Endometrium (tissue), 2 donors: ENCODE data around the gene TRMO.
"Not testable (repeated sequence)": the region's sequence is repeated elsewhere in the genome, so short reads cannot be mapped to it uniquely, and the experiment has no call there.

ENCODE experiments used
- FAIRE-seq: peaks from 2 replicates; lab custom pipeline; 2012; peaks lifted over from hg19 to GRCh38; lab: Jason Lieb, UNC
- donor health status: control.
- donor health status: control.

TRMO gene, protein sequence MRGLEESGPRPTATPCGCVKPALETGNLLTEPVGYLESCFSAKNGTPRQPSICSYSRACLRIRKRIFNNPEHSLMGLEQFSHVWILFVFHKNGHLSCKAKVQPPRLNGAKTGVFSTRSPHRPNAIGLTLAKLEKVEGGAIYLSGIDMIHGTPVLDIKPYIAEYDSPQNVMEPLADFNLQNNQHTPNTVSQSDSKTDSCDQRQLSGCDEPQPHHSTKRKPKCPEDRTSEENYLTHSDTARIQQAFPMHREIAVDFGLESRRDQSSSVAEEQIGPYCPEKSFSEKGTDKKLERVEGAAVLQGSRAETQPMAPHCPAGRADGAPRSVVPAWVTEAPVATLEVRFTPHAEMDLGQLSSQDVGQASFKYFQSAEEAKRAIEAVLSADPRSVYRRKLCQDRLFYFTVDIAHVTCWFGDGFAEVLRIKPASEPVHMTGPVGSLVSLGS

DNA sequence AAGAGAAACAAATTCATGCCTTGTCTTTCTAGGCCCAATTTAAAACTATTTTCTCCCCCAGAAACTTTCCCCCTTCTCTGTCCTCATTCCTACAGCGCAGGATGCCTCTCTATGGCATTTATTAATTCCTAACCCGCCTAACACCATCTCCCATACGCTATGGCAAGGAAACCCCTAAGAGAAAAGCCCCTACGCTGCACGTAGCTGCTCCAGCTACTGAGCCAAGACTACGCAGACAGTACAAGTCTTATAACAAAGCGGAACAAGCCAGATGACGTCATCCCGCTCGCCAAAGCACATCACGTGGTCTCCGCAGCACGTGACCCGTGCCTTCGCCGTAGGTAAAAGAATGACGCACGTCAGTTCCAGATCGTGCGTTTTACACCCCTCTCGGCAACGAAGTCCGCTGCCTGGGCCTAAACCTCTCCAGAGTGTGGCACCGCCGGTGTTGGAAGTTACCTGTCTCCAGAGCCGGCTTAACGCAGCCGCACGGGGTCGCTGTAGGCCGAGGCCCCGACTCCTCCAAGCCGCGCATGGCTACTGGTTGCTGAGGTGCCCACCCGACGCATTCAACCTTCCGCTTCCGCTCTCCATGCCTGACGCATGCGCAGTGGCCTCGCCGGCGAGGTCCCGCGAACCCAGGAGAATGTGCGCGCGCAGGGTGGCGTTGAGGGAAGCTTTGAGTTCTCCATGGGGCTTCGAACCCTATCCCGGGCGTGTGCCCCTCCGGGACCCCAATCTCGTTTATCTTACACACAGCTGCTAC is at the start of gene TRMO:
Gene TRMO, minus strand, starts transcription at position 542 of the 766 bp plus-strand sequence. Its CDS starts 7 bp downstream, at position 535.
- no peak for FAIRE-seq

DNA sequence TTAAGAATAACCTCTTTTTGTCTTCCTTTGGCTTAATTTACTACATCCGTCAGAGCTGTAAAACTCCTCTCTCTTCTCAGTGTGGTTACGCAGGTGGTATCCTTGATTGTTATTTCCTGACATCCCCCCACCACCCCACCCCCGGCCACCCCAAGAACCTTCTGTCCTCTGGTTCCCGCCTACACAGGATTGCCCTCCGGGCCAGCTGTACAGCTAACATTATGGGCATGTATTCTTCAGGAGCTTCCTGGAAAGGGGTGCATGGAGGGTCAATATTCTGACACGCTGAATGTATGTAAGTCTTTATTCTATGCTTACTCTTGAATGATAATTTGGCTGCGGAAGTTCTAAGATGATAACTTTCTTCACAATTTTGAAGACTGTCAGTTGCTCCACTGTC is 47.9 kb upstream of the TRMO start:
- FAIRE-seq = no peak

DNA sequence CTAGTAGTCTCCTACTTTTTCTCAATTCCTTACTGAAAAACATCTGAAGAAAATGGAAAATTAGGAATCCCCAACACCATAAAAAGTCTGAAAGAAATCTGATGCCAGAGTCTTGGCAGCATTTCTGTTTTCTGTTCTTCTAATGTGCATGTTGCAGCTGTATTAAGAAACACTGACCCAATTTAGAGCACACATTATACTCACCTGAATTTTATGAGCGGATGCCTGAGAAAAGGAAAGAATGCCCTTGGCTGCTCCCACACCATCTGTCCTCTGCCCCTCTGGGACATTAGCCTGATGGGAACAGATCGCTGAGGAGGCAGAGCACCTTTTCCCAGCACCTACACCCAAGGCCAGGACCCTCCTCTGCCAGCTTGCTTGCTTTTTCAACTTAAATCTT is 46.7 kb upstream of the TRMO start:
- FAIRE-seq = no peak

DNA sequence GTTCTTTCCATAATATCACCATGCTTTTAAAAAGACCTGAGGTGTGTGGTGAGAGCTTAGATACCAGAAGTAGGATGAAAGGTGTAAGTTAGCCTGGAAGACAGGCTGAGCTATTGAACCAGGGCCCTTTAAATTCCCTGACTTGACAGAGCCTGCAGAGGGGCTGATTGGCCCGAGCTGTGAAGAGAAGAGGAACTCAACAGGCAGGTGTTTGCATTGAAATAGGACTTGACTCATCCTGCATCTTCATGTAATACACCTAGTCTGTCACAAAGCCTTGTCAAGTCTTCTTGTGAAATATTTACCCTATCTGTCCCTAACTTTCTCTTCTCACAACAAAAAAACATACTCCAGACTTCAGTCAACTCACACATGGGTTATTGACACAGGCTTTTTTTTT is 44.2 kb upstream of the TRMO start:
- no peak for FAIRE-seq

DNA sequence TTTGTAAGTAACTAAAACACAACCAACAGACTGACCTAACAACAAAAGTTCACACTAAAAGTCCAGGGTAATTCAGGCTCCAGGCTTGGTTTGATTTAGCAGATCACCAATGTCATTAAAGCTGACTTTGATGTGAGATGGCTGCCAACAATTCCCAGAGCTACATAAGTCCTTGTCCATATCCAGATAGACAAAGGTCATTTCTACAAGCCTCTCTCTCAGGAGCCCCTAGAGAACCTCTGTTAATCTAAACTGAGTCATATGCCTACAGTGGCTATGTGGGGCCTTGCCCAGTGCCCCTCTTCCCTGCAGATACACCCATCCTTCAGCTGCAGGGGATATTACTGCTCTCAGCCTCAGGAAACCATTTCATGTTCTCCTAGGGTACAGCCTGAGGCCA is 42.6 kb upstream of the TRMO start:
- FAIRE-seq = no peak

GRCh38 chr9:97963232-97963631 is 40.9 kb upstream of the TRMO start:
- no peak for FAIRE-seq

- no peak for FAIRE-seq
These were observed 40.3 kb upstream of the TRMO start for GRCh38 chr9:97962575-97962974.

DNA sequence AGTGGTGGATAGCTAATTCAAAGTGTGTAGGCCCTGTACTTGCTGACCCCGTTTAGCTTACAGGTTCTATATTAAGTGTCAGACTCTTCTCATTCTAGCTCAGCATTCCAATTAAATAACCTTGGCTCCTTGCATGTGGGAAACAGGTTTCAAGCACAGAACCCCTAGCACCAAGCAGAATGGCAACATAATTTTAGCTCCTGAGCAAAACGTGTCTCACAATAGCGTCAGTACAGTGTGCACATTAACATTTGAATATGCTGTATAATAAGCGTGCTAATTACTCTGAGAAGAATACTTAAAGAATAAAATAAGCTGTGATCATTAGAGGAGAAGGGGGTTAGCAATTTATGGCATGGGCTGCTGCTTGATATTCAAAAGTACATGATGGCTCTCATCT is 39.8 kb upstream of the TRMO start:
- no peak for FAIRE-seq

- FAIRE-seq = no peak
These were observed 39.1 kb upstream of the TRMO start for GRCh38 chr9:97961361-97961760.

- FAIRE-seq = not testable (repeated sequence)
These were observed 38.5 kb upstream of the TRMO start for GRCh38 chr9:97960678-97961328.

DNA sequence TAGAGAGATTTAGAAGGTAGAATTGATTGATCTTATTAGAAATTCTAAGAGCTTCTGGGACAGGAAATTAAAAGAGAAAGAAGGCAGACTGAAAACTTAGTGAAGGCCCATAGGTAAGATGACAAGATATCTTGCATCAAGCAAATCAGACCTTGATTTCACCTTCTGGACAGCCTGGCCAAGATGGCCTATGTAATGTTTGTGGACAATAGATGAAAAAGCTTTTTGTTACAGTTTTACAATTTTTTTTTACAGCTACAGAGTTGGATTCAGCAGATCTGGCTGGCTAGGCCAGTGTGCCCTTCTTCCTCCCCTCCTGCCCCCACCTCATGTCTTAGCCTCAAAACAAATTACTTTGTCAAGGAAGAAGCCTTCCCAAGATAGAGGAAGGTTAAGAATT is 37.3 kb upstream of the TRMO start:
- no peak for FAIRE-seq

DNA sequence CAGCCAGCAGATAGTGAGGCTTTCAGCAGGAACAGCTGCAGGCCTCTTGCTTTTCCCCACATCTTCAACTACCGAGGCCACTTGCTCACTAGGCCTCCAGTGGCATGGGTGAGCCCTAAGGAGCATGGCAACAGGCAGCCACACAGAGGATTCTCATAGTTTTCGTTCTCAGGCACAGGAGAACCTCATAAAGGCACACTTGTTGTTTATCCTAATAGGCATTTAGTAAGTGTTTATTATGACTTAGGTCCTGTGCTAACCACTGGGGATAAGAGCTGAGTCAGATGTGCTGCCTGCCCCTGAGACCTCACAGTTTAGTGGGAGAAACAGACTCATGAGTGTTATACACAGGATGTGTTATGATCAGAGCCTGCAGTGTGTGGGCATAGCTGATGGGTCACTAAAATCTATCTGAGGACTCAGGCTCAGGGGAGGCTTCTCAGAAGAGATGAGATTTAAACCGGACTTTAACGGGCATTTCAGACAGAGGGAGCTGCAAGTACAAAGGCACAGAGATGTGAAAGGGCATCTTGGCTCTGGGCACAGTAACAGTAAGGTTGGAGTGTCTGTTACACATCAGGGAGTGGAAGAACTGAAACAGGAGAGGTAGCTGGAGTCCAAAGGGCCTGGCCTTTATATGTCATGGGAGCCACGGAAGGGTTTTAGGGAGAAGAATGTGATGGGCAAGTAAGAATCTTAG is 36.7 kb upstream of the TRMO start:
- FAIRE-seq = no peak

- no peak for FAIRE-seq
These were observed 34.0 kb upstream of the TRMO start for GRCh38 chr9:97956331-97956730.

- FAIRE-seq = no peak
These were observed 32.3 kb upstream of the TRMO start for GRCh38 chr9:97954550-97954989.

DNA sequence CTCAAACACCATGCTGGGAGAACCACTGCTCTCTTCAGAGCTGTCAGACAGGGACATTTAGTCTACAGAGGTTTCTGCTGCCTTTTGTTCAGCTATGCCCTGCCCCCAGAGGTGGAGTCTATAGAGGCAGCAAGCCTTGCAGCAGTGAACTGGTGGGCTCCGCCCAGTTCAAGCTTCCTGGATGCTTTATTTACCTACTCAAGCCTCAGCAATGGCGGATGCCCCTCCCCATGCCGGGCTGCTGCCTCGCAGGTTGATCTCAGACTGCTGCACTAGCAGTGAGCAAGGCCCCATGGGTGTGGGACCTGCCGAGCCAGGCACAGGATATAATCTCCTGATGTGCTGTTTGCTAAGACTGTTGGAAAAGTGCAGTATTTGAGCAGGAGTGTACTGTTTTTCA is 28.6 kb upstream of the TRMO start:
- FAIRE-seq = not testable (repeated sequence)

DNA sequence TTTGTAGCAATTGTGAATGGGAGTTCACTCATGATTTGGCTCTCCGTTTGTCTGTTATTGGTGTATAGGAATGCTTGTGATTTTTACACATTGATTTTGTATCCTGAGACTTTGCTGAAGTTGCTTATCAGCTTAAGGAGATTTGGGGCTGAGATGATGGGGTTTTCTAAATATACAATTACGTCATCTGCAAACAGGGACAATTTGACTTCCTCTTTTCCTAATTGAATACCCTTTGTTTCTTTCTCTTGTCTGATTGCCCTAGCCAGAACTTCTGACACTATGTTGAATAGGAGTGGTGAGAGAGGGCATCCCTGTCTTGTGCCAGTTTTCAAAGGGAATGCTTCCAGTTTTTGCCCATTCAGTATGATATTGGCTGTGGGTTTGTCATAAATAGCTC is 24.8 kb upstream of the TRMO start:
- not testable (repeated sequence) for FAIRE-seq

GRCh38 chr9:97945470-97945869 is 23.2 kb upstream of the TRMO start:
- FAIRE-seq = not testable (repeated sequence)

- no peak for FAIRE-seq
These were observed 22.3 kb upstream of the TRMO start for GRCh38 chr9:97944612-97945011.

- no peak for FAIRE-seq
These were observed 21.1 kb upstream of the TRMO start for GRCh38 chr9:97943308-97943855.

- no peak for FAIRE-seq
These were observed 19.0 kb upstream of the TRMO start for GRCh38 chr9:97941323-97941722.

GRCh38 chr9:97940741-97941140 is 18.4 kb upstream of the TRMO start:
- no peak for FAIRE-seq

DNA sequence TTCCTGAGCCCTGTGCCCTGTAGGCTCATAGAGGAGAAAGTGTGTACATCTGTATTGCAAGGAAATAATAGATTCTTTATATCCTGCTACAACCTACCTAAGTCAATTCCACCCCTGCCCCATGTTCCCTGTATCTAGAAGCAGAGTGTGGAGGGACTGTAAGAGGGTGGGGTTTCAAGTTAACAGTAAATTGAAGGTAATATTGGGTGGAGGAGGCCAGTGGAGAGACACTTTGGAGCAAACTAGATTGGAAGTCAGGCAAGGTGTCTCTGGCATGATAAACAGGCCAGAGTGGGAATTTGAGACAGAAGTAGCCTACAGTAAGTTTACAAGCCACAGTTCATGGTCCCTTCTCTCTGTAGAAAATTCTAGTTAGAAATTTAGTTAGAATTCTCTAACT is 17.9 kb upstream of the TRMO start:
- no peak for FAIRE-seq
